Left kidney (tissue), 8 donors: Measurements from ENCODE around the gene CHMP6. TPM values are rescaled to one million over a fixed set of nuclear protein-coding genes. Genes with fewer than 3 reads are reported as not detected.
A peak's percentile ranks its signal among the peaks of the same experiment; 100 is the strongest.

Experiments used
- DNase-seq: peaks from one replicate; pipeline ENCODE4 v3.0.0-alpha.2; 2013
- long read RNA-seq, 8 donors: transcript quantifications; one replicate each; lab custom pipeline, GENCODE V29; 2026
- polyA plus RNA-seq: library from polyadenylated mRNA; unstranded; fragments of 120-200 nt; gene quantifications from one replicate; pipeline ENCODE4 v1.2.1, GENCODE V29; 2013; ENCODE audit not compliant: insufficient read length

The CHMP6 gene
- 28.4 TPM for polyA plus RNA-seq
- long read RNA-seq, donor 1, transcript CHMP6-201 (8 exons, 1,664 nt): major isoform, 15 of 15 reads
- long read RNA-seq, donor 1, partial matches to known transcripts: 0 of 15 reads
- long read RNA-seq, donor 1, other reads (novel, unspliced or antisense): 0 of 15 reads
- long read RNA-seq, donor 2, transcript CHMP6-201 (8 exons, 1,664 nt): major isoform, 21 of 21 reads
- long read RNA-seq, donor 2, partial matches to known transcripts: 0 of 21 reads
- long read RNA-seq, donor 2, other reads (novel, unspliced or antisense): 0 of 21 reads
- long read RNA-seq, donor 3, transcript CHMP6-201 (8 exons, 1,664 nt): major isoform, 10 of 10 reads
- long read RNA-seq, donor 3, partial matches to known transcripts: 0 of 10 reads
- long read RNA-seq, donor 3, other reads (novel, unspliced or antisense): 0 of 10 reads
- long read RNA-seq, donor 4, partial matches to known transcripts: 0 of 3 reads
- long read RNA-seq, donor 4, other reads (novel, unspliced or antisense): 0 of 3 reads
- long read RNA-seq, donor 5, transcript CHMP6-201 (8 exons, 1,664 nt): major isoform, 18 of 18 reads
- long read RNA-seq, donor 5, partial matches to known transcripts: 0 of 18 reads
- long read RNA-seq, donor 5, other reads (novel, unspliced or antisense): 0 of 18 reads
- long read RNA-seq, donor 6, transcript CHMP6-201 (8 exons, 1,664 nt): major isoform, 20 of 20 reads
- long read RNA-seq, donor 6, partial matches to known transcripts: 0 of 20 reads
- long read RNA-seq, donor 6, other reads (novel, unspliced or antisense): 0 of 20 reads
- long read RNA-seq, donor 7, transcript CHMP6-201 (8 exons, 1,664 nt): major isoform, 20 of 20 reads
- long read RNA-seq, donor 7, partial matches to known transcripts: 0 of 20 reads
- long read RNA-seq, donor 7, other reads (novel, unspliced or antisense): 0 of 20 reads
- long read RNA-seq, donor 8, transcript CHMP6-201 (8 exons, 1,664 nt): major isoform, 9 of 9 reads
- long read RNA-seq, donor 8, partial matches to known transcripts: 0 of 9 reads
- long read RNA-seq, donor 8, other reads (novel, unspliced or antisense): 0 of 9 reads

DNA sequence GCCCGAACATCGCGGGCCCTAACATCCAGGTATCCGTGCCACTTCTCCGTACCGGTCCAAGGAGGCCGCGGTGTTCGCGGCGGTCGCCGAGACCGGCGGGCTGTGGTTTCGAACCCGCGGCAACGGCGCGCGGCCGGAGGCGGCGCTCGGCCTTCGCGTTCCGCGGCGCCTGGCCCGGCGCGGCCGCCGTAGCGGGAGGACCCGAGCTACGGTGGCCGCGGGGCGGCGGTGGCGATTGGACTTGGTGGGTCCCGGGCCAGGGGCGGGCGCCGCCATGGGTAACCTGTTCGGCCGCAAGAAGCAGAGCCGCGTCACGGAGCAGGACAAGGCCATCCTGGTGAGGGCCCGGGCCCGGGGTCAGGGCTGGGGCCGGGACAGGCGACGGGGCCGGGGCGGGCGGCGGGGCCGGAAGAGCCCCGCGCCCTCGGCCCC, at the start of gene CHMP6:
Gene CHMP6, plus strand, starts transcription at position 197 of the 432 bp plus-strand sequence. Its CDS starts 78 bp downstream, at position 275.
- peak; percentile 79 for DNase-seq

DNA sequence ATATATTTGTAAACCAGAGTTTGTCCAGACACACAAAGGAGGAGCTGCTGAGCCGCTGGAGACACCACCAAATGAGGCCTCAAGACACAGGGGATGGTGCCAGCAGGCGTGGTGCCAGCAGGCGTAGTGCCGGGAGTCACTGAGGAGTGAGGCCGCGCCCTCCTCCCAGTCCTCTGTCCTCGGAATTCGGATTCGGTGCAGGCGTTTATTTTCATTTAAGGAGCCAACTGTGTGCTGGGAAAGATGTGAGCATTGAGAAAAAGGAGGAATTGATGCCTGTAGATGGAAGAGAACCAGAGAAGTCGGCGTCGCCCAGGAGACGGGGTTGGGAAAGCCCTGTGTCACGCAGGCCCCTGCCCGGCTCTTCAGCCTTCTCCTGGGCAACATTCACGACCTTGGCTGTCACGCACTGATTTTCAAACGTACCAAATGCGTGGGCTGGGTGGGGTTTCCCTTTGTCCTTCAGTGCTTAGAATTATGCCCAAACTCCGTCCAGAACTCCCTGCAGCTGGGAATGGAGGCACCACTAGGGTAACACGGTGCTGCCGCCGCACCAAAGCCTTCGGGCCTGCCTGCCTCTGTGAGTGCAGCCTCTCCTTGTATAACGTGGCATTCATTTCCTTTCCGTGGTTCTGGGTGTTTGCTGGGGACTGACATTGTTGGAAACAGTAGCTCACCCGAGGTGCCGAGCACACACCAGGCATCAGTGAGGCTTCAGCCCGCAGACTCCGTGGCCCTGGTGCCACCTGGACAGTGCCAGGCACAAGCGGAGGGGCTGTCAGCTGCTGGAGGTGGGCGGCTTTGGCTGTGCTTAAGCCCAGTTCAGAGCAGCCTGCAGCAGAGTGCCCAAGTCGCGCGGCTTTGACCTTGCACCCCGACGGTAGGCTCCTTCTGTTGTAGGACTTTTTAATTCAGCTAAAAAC, 49.0 kb upstream of the CHMP6 start:
- no peak for DNase-seq

DNA sequence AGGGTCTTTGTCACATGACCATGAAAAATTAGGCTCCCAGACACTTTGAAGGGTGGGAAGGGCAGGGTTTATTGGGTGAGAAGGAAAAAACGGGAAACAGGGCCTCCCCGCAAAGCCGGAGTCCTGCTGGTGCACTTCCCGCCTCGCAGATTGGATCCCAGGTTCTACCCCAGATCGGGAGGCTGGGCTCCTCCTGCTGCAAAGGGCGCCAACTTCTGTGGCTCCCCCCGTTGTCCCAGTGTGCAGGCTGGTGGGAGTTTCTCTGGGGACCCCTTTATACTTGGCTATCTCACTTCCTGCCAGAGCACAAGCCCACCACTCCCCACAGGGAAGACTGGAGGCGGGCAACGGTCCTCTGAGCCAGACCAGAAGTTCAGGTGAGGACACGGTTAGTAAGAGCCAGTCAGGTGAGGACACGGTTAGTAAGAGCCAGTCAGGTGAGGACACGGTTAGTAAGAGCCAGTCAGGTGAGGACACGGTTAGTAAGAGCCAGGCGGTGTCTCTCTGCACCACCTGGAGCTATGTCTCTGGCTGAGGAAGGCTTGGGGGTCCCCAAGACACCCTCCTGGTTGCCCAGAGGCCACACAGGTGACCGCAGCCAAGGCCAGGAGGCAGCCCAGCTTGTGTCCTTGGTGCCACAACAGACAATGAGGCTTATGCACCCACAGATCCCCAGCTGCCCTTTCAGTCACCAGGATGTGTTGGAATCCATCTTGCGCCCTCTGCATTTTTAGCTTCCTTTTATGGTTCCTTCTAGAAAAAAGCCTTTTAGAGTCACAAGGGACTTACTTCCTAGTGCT, 48.1 kb upstream of the CHMP6 start:
- no peak for DNase-seq

DNA sequence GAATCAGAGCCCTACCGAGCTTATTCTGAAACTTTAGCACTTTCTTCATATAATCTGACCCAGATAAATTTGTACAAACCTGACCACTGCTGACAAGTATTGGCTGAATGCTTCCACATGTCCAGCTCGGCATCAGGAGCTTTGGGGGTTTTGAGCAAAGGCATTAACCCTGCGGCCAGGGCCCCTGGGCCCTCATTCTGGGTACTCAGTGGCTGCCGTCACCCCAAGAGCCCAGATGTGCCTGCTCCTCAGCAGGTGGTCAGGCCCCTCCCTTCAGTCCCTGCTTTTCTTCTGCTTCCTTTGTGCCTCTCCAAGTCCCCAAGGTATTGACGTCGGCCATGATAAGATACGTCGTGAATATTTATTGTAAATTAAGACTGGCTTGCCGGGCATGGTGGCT, 47.3 kb upstream of the CHMP6 start:
- DNase-seq: no peak

DNA sequence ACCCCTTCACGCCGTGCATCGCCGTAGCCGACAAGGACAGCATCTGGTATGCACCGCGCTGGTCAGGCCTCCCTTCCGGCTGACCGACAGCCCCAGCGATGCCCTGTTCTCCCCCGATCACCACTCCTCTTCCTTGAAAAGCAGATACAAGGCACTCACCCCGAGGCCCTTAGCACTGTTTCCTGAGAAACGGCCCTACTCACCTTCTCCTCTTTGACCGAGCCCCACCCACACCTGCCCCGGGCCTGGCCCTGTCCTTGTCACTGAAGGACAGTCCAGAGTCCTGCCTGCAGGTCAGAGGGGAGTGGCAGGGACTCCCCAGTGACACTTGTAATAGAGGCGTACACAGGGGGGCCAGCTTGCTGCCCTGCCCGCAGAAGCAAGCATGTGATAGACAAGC, 45.9 kb upstream of the CHMP6 start:
- no peak for DNase-seq

DNA sequence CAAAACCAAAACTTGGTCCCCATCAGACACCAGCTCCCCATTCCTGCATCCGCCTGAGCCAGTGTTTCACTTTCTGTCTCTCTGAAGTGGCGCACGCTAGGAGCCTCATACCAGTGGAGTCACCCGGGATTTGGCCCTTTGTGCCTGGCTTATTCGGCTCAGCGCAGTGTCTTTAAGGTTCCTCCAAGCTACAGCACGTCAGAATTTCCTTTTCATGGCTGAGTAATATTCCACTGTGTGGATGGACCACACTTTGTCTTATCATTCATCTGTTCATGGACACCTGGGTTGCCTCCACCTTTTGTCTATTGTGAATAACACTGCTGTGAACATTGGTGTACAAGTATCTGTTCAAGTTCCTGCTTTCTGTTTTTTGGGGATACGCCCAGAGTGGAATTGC, 45.2 kb upstream of the CHMP6 start:
- DNase-seq: no peak

DNA sequence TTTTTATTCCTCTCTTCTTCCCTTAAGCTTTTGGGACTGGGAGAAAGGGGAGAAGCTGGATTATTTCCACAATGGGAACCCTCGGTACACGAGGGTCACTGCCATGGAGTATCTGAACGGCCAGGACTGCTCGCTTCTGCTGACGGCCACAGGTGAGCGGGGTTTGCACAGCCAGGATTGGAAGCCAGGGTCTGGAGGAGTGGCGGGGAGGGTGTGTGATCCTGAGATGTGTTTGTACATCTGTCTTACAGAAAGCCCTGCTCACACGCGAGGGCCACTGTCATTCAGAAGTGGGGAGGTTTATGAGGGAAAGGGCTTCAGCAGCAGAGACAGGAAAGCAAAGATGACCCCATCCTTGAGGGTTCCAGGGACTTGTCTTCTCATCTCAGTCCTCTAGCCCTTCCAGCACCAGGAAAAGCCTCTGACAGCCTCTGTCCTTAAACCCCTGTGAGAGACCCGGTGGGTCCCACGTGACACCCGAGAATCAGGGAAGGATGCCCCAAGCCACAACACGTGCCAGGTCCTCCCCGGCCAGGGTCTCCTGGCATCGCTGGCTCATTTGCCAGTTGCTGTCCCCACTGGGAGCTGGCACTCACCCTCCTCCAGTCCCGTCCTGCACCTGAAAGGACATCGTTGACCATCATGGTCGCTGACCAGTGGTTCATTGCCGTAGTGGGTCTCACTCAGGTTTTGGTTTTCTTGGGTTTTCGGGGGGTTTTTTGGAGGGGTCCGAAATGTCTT, 44.3 kb upstream of the CHMP6 start:
- no peak for DNase-seq

DNA sequence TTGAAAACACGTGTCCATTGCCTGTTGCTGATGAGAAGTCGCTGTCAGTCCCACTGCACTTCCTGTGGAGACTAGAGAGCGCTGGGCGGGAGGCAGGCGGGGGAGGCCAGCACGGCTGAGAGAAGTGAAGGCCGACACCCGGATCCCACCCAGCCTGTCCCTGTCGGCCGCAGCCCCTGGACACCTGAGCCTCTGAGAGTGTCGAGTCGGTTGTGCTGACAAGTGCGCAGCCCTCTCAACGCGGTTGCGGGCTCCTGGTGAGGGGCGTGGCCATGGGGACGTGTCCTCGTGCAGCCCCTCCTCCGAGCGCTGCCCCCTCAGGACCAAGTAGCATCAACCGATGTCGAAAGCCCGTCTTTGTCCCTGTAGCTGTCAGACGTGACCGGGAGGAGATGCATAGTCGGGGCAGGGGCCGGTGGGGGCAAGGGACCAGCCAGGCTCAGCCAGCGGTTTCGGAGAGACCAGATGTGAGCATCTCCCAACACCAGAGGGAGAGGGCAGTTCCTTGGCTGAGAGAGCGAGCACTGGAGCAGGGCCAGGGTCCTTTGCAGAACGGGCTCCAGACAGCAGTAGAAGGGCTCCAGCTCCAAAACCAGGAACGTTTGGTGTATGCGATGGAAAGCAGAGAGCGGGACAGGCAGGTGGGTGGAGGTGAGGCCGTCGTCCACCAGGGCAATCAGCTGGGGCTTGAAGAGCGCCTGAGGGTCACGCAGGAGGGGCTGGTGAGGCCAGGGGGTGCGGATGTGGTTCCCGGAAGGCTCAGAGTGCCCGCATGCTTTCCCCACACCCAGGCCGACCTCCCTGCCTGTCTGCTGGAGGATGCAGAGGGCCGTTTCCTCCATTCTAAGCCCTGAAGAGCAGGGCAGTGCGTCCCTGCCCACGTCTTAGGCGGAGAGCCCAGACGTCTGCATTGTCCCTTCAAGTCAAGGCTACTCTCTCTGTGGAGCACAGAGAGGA, 43.3 kb upstream of the CHMP6 start:
- DNase-seq: no peak

DNA sequence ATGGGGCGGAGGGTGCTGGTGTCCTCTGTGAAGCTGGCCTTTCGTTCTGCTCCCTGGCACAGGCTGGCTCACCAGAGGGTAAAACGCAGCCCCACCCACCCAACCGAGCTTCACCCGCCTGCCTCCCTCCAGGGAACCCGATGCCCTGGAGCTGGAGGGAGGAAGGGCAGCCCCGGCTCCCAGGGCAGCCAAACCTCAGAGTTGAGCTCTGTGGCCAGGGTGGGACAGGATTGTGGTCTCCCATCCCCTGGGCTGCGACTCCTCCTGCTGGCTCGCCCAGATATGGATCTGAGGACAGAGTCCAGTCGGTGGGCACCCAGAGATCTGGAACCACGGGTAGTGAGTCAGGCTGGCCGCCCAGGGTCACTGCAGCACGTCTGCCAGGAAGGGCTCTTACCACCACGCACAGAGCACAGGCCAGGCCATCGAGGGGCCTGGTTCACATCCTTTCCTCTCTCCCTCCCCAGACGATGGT, 42.6 kb upstream of the CHMP6 start:
- DNase-seq: no peak

DNA sequence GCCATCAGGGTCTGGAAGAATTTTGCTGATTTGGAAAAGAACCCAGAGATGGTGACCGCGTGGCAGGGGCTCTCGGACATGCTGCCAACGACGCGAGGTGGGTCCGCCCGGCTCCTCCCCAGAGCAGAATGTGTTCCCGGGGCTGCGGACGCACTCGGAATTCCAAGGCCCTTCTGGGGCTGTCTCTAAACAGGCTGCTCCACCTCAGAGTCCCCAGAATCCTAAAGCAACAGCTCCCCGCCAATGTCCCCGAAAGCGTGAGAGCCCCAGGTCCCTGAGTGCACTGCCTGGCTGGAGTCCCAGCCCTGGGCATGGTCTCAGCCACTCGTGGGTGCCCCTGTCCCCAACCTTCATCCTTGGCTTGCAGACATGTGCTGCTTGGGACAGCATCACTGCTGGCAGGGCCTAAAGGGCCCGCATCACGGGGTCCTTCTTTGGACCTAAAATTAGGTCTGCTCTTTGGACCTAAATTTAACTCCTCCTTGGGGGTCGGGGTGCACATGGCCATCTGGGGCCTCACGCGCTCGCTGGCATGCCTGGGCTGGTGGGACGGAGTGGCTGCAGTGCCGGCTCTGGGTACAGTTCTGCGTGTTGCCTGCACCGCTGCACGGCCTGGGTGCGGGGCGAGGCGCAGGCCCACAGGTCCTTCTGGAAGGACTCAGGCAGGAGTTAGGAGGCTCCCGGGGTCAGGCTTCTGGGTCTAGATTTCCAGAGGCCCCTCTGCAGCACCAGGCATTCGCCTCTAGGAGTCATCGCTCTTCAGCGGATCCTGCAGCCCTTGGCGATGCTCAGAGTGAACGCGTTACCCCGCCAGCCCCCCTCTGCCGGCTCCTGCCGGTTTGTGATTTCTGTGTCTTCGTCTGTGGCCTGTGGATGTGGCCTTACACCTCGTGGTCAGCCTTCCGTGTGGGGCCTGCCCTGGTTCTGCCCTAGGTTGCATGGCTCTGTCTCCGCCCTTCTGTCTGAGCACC, 41.9 kb upstream of the CHMP6 start:
- no peak for DNase-seq

DNA sequence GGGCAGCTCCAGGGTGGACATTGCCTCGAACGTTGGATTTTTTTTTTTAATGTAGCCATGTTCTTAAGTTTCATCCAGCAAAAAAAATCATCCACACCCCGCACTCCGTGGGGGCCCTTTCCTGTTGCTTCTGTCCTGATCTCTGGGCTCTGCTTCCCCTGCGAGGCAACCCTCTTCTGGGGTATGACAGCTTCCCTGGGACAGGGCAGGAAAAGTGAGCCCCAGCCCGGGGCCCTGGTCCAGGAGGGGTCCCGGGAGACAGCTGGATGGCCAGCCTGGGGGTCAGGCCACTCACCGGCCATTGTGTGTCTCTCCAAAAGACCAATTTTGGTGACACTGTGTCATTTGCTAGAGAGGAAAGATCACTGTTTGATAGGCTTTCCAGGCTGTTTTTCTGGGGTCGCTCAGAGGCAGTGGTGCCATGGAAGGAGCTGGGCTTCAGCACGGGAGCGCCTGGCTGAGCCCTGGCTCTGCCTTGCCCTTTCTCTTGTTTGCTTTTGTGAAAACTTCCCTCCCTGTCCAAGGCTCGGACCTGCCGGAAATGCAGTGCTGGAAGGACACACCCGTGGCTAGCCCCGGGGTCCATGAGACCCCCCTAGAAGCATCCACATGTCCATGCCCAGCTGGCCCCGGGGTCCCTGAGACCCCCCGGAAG, 41.0 kb upstream of the CHMP6 start:
- no peak for DNase-seq

DNA sequence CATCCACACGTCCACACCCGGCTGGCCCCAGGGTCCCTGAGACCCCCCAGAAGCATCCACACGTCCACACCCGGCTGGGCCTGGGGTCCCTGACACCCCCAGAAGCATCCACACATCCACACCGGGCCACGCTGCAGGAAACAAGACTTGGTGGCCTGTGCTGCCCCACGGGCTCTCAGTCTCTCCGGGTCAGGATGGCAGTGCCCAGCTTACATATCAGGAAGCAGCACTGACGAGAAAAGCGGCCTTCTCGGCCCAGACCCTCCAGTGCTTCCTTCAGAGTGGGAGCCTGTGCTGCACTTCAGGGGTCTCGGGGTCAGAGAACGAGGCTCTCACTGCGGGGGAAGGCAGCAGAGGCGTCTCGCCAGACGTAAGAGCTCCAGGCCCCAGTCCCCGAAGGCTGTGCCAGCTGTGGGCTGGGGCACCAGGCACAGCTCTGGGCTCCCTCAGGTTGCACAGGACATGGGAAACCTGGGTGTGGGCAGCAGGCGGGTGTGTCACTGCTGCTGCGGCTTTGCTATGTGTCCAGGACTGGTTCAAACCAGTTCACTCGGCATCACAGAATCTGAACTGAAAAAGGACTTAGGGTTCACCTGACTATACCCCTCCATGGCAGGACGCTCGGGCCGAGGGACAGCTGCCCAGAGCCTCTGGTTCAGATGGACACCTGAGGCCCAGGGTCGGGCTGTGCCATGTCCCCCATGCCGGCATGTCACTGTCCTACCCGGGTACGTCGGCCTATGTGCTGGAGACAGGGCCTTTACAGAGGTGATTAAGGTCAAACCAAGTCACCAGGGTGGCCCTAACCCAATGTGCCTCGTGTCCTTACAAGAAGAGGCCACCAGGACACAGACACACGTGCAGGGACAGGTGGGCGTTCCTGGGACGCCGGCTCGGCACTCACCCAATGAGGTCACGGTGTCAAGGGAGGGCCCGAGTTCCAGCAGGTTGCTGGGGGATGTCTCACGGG, 40.2 kb upstream of the CHMP6 start:
- DNase-seq: no peak

DNA sequence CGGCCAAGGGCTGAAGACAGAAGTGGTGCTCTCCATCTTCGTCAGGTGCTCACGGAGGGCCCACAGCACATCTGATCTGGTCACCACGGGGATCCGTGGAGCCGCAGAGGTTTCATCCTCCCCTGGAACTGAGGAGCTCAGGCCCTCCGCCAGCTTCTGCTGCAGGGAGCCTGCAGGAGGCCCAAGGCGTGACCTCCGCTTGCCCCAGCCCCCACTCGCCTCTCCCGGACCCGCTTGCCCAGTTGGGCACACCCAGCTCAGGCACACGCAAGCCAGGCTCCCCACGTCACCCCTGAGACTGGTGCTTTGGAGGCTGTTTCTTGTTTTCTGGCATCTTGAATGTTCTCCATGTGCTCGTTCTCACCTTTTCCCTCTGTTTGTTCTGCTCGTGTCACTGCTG, 39.4 kb upstream of the CHMP6 start:
- DNase-seq: no peak

DNA sequence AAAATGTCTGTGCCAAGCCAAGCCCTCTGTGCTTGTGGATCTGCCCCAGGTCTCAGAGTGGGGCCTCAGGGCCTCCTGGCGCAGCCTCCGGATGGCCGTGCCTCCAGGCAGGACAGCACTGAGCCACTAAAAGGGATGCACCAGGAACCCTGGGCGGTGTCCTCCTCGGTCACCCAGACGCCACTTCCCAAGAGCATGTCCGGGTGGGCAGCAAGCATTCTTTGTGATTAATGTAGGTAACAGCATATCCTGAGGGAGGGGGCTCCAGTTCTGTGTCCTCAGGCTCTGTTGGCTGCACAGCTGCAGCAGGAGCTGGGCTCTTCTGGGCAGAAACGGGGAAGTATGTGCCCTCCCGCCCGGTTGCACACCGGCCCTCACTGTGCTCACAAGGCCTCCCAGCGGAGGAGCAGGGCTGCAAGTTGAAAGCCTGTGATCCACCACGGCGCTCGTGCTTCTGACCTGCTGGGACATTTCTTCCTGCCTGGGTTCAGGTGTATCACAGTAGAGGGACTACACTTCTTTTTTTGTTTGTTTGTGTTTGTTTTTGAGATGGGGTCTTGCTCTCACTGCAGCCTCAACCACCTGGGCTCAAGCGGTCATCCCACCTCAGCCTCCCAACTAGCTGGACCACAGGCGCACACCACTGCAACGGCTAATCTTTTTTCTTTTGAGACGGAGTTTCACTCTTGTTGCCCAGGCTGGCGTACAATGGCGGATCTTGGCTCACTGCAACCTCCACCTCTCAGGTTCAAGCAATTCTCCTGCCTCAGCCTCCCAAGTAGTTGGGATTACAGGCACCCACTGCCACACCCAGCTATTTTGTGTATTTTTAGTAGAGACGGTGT, 37.9 kb upstream of the CHMP6 start:
- DNase-seq: no peak

DNA sequence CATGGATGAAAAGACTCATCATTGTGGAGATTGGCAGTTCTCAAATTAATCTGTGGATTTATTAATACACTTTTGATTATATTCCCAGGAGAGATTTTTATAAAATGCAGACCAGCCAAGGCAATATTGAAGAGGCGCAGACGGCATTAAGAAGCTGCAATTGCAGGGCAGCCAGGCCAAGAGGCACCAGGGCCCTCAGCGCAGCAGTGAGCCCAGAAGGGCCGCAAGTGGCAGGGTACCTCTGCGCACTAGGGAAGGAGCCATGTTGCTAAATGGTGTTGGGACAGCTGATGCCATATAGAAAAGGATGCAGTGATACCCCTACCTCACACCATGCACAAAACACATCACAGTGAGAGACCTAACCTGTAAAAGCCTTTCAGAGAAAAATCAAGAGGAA, 36.6 kb upstream of the CHMP6 start:
- DNase-seq: no peak
